GM12873 (cell line): ENCODE data around the gene CCDC158.

Source experiments
- CTCF ChIP-seq: IDR thresholded peaks from 2 replicates; pipeline ENCODE4 v1.5.1; 2012; ENCODE audit warnings: low read depth, mild to moderate bottlenecking, moderate library complexity, low read length, control low read depth; ENCODE audit not compliant: insufficient read depth; ENCODE audit errors: missing control alignments

The CCDC158 gene

GRCh38 chr4:76388160-76388908 lies 32.6 kb downstream of the CCDC158 start:
- TF ChIP-seq CTCF = no peak

- no peak for TF ChIP-seq CTCF
These were observed 34.2 kb downstream of the CCDC158 start for GRCh38 chr4:76386566-76387305.

- TF ChIP-seq CTCF = no peak
These were observed 35.0 kb downstream of the CCDC158 start for GRCh38 chr4:76385974-76386373.

GRCh38 chr4:76384052-76384451 lies 36.9 kb downstream of the CCDC158 start:
- no peak for TF ChIP-seq CTCF

GRCh38 chr4:76383001-76383400 lies 37.9 kb downstream of the CCDC158 start:
- no peak for TF ChIP-seq CTCF

- TF ChIP-seq CTCF = no peak
These were observed 39.0 kb downstream of the CCDC158 start for GRCh38 chr4:76381986-76382385.

GRCh38 chr4:76380561-76380960 lies 40.4 kb downstream of the CCDC158 start:
- no peak for TF ChIP-seq CTCF
